Inferior parietal cortex (tissue), 1 donor: ENCODE results near the gene IL20.
"Not testable (repeated sequence)": the region's sequence is repeated elsewhere in the genome, so short reads cannot be mapped to it uniquely, and the experiment has no call there.

Experiments
- DNase-seq: peaks from one replicate; pipeline ENCODE4 v3.0.0-alpha.2; 2016; ENCODE audit errors: extremely low spot score

IL20 gene

DNA sequence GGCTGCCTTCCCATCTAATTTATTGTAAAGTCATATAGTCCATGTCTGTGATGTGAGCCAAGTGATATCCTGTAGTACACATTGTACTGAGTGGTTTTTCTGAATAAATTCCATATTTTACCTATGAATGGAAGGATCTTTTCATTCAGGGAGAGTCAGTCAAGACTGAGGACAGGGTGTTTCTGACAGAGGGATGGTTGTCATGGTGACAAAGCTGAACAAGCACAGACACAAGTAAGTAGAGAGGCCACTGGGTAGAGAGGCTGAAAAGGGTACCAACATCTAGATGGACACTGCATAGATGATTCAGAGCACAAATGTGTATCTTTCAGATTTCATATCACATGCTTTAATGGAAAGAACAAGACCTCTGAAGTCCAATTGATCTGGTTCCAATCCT lies 22.6 kb upstream of the IL20 start:
- DNase-seq, result no peak

DNA sequence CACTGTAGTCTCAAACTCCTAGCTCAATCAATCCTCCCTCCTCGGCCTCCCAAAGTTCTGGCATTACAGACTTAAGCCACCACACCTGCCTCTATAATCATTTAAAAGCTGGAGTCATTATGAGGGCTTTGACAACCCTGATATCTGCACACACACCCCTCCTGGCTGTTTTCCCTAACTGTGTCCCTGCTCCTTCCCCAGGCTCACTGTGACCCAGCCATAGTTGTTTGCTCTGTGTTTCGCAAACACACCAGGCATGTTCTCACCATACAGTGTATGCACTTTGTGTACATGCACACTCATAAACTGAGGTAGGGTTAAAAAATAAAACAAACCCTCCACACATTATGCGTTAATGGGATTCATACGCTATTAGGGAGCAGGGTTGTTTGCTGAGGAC lies 21.8 kb upstream of the IL20 start:
- no peak for DNase-seq

DNA sequence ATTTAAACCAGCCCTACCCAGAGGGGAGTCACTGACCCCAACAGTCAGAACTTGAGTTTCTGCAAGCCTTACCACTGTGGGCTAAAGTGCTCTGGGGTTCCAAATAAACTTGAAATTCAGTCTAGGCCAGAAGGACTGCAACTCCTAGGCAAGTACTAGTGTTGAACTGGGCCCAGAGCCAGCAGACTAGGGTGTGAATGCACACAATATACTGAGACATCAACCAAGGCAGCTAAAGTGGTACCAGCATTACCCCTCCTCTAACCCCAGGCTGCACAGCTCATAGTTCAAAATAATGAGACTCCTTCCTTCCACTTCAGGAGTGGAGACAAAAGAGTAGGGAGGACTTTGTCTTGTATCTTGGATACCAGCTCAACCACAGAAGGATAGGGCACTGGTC lies 18.9 kb upstream of the IL20 start:
- no peak for DNase-seq

DNA sequence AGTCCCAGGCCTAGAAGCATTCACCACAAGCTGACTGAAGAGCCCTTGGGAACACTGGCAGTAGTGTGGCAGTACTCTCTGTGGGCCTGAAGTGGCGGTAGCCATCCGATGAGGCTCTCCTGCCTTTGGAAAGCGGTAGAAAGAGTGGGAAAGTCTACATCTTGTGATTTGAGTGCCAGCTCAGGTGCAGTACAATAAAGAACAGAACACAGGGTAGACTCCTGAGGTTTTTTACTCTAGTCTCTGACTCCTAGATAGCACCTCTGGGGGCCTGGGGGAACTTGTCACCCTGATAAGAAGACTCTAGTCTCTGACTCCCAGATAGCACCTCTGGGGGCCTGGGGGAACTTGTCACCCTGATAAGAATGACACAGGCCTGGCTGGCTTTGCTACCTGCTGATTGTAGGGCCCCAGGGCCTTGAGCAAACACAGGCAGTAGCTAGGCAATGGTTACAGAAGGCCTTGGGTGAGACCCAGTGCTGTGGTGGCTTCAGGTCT lies 18.0 kb upstream of the IL20 start:
- DNase-seq, result peak; percentile 42

DNA sequence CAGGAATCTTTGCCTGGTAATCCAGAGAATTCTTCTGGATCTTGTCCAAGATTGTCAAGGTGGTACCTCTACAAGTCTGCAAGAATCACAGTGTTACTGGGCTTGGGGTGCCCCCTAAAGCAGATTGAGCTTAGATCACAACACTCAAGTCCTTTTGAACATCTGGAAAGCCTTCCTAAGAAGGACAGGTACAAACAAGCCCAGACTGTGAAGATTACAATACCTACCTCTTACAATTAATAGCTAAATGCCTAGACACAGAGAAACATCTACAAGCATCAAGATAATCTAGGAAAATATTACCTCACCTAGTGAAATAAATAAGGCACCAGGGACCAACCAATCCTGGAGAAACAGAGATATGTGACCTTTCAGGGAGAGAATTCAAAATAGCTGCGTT lies 17.5 kb upstream of the IL20 start:
- DNase-seq, result no peak

DNA sequence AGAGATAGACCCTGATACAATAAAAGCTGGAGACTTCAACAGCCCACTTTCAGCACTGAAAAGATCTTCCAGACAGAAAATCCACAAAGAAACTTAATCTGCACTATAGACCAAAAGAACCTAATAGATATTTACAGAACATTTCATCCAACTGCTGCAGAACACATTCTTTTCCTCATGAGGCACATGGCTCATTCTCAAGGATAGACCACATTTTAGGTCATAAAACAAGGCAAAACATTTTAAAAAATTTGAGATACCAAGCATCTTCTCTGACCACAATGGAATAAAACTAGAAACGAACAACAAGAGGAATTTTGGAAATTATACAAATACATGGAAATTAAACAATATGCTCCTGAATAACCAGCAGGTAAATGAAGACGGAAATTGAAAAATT lies 15.0 kb upstream of the IL20 start:
- no peak for DNase-seq

DNA sequence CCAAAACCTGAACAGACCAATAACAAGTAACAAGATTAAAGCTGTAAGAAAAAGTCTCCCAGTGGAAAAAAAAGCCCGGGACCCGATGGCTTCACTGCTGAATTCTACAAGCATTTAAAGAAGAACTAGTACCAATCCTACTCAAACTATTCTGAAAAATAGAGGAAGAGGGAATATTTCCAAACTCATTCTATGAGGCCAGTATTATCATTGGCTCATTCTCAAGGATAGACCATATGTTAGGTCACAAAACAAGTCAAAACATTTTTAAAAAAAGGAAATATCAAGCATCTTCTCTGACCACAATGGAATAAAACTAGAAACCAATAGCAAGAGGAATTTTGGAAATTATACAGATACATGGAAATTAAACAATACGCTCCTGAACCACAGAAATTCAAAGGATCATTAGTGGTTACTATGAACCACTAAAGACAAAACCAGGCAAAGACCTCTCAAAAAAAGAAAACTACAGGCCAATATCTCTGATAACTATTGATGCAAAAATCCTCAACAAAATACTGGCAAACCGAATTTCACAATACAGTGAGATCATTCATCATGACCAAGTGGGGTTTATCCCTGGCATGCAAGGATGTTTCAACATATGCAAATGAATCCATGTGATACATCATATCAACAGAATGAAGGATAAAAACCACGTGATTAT lies 13.9 kb upstream of the IL20 start:
- no peak for DNase-seq

DNA sequence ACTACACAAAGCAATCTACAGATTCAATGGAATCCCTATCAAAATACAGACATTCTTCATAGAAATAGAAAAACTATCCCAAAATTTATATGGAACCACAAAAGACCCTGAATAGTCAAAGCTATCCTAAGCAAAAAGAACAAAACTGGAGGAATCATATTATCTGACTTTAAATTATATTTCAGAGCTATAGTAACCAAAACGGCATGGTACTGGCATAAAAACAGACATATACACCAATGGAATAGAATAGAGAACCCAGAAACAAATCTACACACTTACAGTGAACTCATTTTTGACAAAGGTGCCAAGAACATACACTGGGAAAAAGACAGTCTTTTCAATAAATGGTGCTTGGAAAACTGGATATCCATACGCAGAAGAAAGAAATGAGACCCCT lies 12.8 kb upstream of the IL20 start:
- DNase-seq, result not testable (repeated sequence)

DNA sequence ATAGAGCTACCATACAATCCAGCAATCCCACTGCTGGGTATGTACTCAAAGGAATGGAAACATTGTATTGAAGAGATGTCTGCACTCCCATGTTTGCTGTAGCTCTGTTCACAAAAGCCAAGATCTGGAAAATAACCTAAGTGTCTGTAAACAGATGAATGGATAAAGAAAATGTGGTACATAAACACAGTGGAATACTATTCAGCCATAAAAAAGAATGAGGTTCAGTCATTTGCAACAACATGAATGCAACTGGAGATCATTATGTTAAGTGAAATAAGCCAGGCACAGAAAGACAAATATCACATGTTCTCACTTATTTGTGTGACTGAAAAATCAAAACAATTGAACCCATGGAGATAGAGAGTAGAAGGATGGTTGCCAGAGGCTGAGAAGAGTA lies 11.7 kb upstream of the IL20 start:
- not testable (repeated sequence) for DNase-seq

DNA sequence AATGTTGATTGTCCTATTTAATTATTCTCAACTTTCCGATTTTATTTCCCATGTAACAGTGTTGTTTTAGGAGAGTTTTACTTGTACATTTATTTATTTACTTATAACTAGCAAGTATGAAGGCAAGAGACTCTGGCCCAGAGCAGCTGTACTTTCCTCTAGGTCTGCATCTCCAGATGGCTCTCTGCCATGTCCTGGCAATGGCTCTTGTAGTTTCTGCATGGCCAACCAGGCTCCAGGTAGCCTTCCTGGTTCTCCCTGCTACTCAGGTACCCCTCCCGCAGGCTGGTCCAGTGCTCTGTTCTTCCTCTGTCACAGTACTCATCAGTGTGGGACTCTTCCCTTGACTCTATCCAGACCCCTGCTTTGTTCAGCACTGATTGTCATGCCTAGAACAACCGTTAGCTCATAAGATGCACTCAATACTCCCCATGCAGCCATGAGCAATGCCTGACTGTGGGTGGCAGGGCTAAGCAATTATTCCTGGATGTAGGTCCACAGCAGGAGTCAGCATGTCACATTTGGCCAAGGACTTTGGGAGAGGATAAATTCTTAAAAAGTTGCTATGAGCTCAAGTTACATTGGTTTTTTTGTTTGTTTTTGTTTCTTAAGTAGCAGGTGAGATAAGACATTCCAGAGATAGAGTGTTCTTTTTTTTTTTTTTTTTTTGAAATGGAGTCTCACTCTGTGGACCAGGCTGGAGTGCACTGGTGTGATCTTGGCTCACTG lies 10.9 kb upstream of the IL20 start:
- no peak for DNase-seq

DNA sequence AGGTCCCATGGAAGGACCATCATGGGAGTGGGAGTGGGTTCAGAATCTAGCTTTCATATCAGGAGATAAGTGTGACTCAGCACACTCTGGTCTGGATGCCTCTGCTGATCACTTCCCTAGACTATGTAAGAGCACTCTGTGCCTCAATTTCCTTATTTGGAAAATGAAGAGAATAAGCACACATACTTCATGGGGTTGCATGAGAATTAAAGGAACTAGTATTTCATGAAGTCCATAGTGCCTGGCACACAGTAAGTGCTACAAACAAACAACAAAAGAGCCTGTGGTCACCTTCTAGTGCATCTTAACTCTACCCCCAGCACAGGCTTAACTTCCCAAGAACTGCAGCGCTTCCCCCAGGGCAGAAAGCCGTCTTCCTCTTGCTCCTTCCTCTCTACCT lies 9.6 kb upstream of the IL20 start:
- DNase-seq, result no peak

DNA sequence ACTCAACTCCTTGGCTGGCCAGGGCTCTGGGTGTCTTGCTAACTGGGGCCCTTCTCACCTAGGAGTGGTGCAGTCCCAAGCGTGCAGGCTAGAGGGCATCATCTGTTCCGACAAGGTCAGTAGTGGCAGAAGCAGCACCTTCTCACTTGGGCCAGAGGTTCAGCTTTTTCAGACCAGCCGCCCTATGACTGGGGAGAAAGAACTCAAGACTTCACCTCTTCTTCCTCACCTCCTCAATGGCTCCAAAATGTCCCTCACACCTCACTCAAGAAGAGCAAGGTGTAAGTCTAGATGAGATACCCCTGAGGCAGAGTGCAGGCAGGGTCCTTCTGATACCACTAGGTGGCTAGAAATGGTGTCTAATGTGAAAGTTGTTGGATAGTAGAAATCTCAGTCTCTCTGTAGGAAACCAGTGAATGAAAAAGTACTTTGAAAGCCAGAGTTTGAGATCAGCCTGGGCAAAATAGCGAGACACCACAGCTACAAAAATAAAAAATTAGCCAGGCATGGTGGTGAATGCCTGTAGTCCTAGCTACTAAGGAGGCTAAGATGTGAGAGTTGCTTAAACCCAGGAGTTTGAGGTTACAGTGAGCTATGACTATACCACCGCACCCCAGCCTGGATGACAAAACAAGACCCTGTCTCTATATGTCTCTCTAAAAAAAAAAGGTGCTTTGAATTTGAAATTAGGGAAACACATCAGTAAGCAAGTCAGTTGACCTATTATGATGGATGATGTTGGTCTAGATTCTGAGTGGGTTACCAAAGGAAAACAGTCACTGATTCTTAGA lies 8.6 kb upstream of the IL20 start:
- DNase-seq, result no peak

DNA sequence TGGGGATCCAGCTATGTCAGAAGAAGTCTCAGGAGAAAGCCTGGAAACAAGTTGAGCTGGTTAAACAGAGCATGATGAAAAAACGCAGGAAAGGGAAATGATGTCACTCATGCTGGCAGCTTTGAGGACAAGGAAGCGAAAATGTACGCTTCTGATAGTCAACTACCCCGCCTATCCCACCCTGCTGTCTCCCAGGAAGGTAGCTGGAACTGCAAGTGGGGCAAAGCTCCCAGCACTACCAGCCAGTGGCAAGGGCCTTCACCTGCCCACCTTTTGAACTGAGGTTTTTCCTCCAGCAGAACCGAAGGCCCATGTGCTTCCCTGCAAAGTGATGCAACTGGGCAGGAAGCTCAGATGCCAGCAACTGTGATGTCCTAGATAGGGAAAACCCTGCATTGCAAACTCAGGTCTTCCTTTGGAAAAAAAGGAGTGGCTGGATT lies 6.3 kb upstream of the IL20 start:
- DNase-seq, result no peak

DNA sequence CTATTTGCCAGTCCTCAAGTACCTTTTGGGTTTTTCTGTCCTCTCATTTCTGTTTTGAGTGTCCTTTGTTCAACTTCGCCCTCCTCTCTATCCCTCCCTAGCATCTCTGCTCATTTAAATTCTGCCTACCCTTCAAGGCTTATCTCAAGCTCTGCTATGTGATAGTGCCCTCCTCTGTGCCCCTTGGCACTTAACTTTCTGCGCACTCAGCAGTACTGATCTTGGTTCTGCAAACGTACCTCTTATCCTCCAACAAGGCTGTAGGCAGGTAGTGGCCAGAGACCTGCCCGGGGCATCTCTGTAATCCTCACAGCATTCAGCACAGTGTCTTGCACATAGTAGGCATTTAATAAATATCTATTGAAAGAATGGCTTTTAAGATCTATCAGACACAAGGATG lies 5.3 kb upstream of the IL20 start:
- DNase-seq, result no peak

DNA sequence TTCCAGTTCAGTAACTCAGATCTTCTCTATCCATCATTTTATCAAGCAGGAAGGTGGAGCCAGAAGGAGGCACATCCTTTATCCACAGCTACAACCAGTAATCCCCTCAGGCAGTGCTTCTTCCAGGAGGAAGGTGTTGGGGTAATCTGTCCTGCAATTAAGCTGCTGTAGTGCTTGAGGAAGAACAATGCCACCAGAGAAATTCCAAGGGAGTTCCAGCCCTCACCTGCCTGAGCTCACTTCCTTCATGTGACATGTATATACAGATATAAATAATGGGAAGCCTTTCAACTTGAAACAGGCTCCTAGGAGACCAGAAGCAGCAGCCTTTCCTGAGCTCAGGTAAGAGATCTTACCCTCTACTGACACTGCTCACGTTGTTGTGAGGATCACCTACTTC lies 2.2 kb upstream of the IL20 start:
- no peak for DNase-seq

DNA sequence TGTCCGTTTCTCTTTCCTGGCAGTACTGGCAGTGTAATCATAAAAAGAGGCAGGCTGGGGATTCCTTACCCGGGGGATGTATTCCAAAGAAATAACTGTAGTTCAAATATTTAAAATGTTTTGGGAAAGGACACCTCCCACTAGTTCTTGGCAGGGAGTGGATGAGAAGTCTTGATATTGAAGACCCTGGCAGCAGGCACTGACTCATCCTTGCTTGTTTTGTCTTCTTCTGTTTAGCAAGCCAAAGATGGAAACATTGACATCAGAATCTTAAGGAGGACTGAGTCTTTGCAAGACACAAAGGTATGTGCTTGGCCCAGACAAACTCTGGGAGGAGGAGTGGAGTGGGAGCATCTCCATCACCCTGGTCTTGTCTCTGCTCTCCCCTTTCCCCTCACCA lies 639 bp downstream of the IL20 start:
- no peak for DNase-seq

DNA sequence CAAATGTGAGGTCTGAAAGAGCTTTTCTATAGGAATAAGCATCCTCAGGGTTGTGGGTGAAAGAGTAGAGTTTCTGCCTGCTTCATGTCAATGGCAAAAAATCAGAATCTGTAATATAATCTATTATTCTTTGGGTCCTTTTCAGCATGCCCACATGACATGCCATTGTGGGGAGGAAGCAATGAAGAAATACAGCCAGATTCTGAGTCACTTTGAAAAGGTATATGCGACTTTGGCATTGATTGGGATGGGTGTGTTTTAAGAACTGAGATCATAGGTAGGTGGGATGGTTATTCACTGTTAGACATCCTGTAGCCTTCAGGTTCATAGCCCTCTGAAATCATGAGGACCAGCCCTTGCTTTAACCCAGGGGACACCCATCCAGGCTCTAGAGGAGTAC lies 1.8 kb downstream of the IL20 start:
- no peak for DNase-seq

DNA sequence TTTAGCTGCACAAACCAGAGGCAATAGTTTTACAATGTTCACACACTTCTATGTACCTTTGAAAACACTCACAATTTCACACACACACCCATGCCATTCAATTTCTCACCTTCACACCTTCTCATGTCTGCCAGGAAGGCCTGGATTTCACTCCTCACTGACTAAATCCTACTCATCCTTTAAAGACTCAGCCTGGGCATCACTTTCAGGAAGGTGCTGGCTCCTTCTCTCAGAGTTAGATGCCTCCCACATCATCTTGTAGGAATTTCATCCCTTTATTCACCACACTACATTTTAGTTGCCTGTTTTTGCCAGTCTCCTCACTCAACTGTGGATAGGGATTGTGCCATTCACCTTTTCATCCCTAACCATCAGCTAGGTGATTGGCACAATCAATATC lies 2.3 kb downstream of the IL20 start:
- no peak for DNase-seq

DNA sequence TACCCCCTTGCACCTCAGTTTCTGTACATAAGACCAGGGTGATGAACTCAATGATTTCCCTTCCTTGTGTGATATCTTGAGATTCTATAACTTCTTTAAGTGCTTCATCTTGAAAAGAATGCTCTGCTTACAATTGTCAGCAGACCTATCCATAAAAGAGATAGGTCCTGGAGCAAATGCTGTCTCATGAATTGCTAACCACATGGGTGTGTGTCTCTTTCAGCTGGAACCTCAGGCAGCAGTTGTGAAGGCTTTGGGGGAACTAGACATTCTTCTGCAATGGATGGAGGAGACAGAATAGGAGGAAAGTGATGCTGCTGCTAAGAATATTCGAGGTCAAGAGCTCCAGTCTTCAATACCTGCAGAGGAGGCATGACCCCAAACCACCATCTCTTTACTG lies 2.8 kb downstream of the IL20 start:
- no peak for DNase-seq

DNA sequence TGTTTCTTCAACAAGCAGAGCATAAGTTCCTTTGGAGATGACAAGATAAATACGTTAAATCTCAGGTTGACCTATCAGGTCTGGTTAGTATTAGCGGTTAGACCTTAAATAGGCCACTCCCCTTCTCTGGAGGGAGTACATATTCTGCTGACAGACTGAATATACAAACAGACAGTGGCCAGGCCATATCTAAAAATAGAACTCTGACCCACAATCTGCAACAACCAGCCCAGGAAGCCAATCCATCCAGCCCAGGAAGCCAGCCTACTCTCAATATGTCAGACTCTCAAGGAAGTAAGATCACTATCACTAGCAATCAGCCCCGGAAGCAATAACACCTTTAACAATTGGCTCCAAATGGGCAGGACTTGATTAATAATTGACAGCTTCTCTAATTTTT lies 6.7 kb downstream of the IL20 start:
- DNase-seq, result no peak

DNA sequence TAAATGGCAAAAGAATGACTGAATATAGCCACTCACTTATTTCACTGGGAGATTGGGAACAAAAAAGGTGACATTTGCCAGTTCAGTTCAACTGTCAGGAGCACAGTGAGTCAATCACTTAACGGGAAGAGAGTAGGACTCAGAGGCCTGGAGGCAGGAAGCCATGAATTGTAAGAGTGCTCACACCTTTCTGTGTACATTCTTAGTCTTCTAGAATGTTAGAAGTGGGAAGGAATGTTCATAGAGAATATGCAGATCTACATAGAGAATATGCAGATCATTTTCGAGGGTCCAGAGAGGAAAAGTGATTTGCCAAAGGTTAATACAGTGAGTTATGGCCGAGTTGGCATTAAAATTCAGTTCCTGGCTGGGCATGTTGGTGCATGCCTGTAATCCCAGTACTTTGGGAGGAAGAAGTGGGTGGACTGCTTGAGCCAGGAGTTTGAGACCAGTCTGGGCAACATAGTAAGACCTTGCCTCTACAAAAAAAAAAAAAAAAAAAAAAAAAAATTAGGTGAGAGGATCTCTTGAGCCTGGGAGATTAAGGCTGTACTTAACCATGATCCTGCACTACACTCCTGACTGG lies 8.3 kb downstream of the IL20 start:
- DNase-seq, result no peak

DNA sequence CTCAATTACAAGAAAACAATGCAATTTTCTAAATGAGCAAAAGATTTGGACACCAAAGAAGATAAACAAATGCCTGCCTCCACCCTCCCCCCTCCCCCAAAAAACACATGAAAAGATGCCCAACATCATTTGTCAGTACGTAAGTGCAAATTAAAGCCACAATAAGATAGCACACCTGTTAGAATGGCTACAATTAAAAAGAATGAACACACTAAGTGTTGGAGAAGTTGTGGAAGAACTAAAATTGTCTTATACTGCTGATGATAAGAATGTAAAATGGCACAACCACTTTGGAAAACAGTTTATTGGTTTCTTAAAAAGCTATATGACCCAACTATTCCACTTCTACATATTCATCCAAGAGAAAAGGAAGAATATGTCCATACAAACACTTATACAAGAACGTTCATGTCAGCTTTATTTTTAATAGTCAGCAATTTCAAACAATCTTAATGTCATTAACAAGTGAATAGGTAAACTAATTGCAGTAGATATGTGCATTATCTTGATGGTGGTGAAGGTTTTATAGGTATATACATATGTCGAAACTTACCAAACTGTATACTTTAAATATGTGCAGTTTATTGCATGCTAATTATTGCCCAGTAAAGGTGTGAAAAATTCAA lies 10.4 kb downstream of the IL20 start:
- DNase-seq, result no peak
